DMS53 (cell line): ENCODE measurements around the gene GET4.

Source experiments
- DNase-seq: peaks from one replicate; lab custom pipeline; 2025; lab: John Stamatoyannopoulos, UW

GET4 gene

GRCh38 chr7:886626-887487 is 10.5 kb downstream of the GET4 start:
- no peak for DNase-seq

DNA sequence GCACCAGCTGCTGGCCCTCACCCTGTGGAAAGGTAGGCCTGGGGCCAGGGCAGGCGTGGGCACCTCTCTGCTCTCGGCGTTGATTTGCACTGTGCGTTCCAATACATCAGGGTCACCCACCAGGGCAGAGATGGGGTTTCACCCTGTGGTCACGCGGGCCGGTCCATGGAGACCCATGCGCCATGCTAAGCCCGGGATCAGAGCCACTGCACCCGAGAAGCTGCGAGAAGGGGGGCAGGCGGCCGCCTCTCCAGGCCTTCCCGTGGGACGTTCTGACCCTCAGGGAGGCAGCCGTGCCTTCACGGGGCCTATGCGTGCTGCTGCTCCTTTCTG is 11.1 kb downstream of the GET4 start:
- no peak for DNase-seq

- DNase-seq: no peak
Measured at GRCh38 chr7:888081-889024, 12.0 kb downstream of the GET4 start.

- DNase-seq: no peak
Measured at GRCh38 chr7:889025-889390, 12.7 kb downstream of the GET4 start.

GRCh38 chr7:889391-889790 is 13.0 kb downstream of the GET4 start:
- DNase-seq: no peak

GRCh38 chr7:890868-891267 is 14.5 kb downstream of the GET4 start:
- DNase-seq: no peak

- DNase-seq: no peak
Measured at GRCh38 chr7:891291-891690, 14.9 kb downstream of the GET4 start.

GRCh38 chr7:891805-892204 is 15.5 kb downstream of the GET4 start:
- DNase-seq: no peak

GRCh38 chr7:892648-893593 is 16.6 kb downstream of the GET4 start:
- no peak for DNase-seq

- DNase-seq: no peak
Measured at GRCh38 chr7:893686-894085, 17.3 kb downstream of the GET4 start.

- DNase-seq: no peak
Measured at GRCh38 chr7:894164-894867, 18.0 kb downstream of the GET4 start.

DNA sequence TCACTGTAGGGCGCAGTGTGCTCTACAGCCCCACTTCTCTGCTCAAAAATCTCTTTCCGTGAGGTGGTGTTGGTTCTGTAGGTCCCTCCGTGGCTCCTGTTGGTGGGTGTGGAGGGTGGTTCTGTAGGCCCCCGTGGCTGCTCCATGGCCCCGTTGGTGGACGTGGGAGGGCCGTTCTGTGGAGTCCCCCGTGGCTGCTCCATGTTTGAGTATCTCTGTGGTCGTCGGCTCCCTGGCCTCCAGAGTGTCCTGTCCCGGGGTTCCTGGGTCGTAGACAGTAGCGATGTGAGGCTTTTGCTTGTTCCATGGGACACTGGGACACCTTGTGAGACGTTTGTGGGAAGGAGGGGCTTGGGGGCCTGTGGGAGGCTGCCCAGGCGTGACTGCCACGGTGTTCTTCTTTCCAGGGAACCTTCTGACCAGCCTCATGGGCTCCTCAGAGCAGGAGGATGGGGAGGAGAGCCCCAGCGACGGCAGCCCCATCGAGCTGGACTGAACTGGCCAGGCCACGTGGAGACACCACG is 18.6 kb downstream of the GET4 start:
- DNase-seq: no peak

DNA sequence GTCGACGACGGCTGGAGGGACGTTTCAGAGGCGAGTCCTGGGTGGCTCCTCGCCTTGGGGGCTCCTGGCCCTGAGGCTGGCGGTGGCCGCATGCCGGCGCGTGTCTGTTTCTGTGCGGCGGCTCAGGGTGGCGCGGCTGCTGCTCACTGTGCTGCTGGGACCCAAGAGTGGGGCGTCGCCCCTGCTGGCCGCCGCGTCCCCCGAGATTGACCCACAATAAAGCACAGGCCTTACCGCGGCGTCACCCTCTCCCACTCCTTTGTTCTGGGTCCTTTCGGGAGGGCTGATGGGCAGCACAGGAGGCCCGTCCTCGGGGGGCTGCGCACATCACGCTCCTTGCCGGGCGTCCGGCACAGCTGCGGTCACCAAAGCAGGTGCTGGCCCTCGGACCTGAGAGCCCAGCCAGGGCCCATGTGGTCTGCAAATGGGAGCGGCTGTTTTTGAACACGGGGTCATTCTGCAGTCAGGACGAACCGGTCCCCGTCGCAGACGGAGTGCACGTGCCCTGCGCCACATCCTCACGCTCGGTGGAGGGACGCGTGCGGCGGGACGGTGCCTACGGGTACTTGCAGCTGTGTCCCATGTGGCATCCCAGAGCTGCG is 19.2 kb downstream of the GET4 start:
- DNase-seq: no peak

- no peak for DNase-seq
Measured at GRCh38 chr7:896346-897075, 20.2 kb downstream of the GET4 start.

GRCh38 chr7:897086-897485 is 20.7 kb downstream of the GET4 start:
- no peak for DNase-seq

GRCh38 chr7:897771-898376 is 21.5 kb downstream of the GET4 start:
- DNase-seq: peak; percentile 59

DNA sequence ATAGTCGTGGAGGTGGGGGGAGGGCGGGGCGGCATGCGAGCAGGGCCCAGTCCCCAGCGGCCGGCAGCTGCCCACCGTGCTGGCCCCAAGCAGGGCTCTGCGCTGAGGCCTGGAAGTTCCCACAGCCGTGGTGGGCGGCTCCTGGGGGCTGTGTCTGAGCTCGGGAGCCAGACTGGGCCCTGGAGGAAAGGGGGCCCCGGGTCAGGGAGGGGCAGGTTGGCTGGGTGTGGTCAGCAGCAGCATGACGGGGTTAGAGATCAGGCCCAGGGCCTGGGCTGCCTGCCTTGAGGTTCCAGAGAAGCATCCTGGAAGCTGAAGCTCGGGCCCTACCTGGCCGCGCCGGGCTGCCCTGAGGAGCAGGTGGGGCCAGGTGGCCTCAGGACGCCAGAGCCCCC is 22.1 kb downstream of the GET4 start:
- DNase-seq: no peak

DNA sequence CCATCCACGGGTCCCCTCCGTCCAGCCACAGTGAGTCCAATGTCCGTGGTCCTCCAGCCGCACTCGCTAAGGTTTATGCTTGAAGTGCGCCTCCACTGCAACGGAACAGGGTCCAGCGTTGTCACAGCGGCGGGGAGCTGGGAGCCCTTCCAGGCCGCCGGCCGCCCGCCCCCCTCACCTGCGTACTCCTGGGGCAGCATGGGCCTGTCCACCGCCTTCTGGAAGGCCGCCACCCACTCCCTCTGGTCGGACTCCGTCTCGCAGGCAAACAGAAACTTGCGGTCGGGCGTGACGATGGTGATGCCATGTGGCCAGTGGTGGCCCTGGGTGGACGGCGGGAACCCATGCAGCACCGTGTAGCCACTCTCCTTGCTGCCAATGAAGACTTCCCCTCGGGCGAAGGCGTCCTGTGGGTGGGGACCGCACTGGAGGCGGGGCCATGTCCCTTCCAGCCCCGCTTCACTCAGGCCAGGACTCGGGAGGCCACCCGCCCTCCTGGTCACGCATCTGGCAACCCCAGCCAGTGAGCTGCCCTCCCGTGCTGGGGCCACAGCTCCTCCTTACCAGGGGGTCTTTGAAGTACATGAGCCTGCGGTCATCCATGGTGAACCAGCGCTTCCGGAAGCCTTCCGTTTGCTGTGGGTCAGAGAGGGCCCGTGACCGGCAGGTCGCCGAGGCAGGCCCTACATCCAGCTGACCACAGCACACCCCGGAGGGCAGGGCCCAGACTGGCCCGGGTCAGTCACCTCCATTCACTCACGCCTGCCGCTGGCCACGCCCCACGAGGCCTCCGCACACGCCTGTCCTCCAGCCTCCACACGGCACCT is 22.7 kb downstream of the GET4 start:
- no peak for DNase-seq

DNA sequence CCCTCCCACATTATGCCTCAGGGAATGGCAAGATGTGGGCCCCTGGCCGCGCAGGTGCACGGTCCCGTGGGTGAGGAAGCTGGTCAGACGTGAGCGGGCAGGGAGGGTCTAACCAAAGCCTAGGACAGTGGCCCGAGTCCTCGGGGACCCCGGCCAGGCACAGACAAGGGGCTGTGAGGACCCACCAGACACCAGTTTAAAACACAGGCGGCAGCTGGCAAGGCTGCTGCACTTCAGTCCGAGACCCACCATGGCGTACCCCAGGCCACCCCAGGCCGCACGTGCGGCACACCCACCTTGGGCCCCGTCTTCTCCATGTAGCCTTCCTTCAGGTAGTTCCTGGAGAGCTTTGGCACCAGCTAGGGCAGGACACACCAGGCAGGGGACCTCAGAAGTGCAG is 23.5 kb downstream of the GET4 start:
- no peak for DNase-seq
